Activated CD4-positive, alpha-beta T cell treated with anti-CD3 and anti-CD28 coated beads, Interleukin-2, Interleukin-4, amounts not matched to agents 100 ng/mL and 50 ng/mL, durations not matched to agents 16 hours and 8 hours (primary cell): ENCODE data around the gene IHH.
A peak's percentile ranks its signal among the peaks of the same experiment; 100 is the strongest.

Experiments used
- DNase-seq: peaks from one replicate; pipeline ENCODE4 v3.0.0-alpha.2; 2020; ENCODE audit warnings: low spot score

The IHH gene

GRCh38 chr2:219038600-219038999 lies 22.1 kb downstream of the IHH start:
- DNase-seq, result no peak

- no peak for DNase-seq
Measured at GRCh38 chr2:219037783-219038499, 22.8 kb downstream of the IHH start.

DNA sequence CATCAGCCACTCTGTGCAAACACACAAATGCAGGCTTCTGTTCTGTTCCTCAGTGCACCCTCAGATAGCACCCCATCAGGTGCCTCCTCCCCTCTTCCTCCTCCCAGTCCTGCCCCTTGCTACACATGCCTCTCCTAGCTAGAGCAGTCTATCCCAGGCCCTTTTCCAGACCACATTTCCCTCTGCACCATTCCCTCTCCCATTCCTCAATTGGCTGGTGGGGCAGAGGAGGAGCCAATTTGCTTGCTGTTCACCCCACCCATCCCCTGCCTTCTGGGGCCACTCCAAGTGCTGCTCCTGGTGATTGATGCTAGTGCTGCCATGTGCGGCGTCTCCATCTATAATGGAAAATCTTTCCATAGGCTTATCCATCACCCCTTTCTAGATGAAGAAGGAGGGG lies 24.8 kb downstream of the IHH start:
- DNase-seq, result no peak

- no peak for DNase-seq
Measured at GRCh38 chr2:219034823-219035222, 25.9 kb downstream of the IHH start.

DNA sequence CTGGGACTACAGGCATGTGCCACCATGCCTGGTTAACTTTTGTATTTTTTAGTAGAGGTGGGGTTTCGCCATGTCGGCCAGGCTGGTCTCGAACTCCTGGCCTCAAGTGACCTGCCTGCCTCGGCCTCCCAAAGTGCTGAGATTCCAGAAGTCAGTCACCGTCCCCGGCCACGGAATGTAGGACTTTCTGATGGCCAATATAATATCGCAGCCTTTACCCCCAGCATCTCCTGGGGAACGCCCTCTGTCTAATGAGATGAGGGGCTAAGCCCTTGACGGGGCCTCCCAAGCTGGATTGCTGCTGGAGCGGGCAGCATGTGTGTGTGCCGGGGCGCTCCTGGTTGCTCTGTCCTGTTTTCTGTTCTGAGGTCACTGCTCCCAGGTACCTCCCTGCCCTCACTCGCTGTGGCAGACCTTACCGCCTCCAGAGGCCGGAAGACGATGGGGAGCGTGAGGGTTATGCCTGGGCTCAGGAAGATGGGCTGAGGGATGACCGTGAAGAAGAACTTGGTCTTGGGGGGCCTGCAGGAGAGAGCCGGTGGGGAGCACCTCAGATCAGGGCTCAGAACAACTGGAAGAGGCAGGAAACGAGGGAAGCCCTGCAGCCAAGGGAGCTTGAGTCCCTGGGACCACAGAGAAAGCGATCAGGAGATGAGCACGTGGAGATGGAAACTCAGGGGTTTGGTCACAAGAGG lies 28.5 kb downstream of the IHH start:
- no peak for DNase-seq

- DNase-seq, result no peak
Measured at GRCh38 chr2:219031005-219031738, 29.5 kb downstream of the IHH start.

DNA sequence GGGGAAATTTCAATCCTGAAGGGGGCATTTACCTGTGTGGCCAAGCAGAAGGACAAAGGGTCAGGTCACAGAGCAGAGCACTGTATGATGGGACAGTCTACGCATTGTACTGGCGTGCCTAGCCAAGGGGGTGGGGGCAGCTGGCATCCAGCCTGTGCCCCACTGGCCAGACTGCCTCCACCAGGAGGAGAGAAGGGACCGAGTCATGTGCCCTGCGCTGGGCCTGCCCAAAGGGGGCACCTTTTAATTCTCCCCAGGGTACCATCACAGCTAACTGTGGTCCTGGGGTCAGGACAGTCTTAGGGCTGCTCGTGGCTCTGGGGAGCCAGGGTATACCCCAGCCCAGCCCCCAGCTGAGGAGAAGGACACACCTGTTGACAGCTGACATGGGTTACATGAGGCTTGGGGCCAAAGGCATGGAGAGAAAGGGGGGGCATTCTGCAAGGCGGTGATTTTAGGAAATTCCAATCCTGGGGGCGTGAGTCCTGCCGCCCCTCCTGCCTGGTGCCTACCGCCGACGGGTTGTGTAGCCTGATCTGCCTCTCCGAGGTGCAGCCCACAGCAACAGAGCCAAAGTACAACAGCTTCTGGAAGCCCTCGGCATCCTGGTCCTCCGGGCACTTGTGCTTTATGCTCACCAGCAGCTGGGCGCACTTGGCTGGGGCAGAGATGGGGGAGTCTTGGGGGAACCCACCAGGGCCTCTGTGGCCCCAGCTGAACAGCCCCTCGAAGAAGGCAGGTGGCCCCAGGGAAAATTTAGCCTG lies 30.4 kb downstream of the IHH start:
- DNase-seq, result no peak

DNA sequence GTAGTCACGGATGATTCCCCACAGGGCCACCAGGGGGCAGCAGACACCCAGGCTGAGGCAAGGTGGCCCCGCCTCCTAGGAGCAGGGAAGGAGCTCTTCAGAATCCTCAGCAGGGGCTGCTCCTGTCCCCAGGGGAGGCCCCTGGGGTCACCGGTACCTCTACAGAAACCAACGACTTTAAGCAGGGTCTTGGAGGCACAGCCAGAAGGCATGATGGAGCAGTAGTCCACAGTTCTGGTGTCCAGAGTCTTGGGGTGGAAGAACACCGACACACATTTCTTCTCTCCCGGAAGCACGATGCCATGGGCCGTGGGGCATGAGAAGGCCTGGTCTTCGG lies 30.9 kb downstream of the IHH start:
- DNase-seq, result peak; percentile 74

DNA sequence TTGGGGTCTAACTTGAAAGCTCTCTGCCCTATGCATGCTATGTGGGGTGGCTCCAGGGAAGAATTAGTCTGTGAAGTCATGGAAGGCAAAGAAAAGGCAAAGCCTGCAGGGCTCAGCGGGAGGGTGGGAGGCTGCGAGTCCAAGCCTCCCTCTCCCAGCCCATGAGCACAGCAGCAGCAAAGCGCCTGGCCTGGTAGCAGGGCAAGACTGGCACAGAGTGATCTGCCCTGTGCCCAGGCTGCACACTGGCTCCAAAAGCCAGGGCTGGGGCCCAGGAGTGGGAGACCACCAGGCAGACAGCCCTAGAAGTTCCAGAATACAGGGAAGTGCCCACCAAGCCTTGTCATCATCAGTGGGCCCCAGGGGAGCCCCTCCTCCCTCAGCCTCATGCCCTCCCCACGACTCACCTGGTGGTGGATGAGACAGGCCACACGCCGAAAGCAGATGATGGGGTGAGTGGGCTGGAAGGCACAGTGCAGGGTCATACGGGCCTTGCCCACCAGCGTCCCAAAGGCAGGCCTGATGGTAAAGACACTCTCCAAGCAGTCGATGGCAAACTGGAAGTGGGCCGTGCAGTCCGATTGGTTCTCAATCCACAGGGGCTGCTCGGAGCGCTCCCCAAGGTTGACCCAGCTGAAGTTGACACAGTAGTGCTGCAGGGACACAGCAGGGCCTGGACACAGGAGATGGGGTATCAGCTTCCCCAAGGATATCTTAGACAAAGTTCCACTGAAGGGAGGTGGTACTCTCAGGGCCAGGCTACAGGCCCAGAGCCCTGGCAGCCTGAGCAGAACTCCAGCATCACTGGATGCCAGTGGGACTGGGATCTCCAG lies 31.5 kb downstream of the IHH start:
- no peak for DNase-seq

DNA sequence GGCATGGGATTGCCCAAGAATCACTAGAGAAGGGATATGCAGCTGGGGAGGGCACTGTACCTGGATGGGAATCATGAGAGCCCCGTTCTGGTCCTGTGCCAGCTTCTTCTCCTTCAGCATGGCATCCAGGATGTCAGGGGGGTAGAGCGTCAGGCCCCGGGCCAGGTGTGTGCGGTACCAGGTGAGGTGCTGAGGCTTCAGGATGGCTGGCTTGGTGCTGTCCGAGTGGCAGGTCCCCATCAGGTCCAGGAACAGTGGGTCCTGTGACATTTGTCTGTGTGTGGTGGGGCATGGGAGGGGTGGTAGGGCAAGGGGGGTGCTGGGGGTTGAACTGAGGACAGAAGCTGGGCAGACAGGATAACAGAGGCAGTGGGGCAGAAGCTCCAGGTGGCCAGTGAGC lies 32.6 kb downstream of the IHH start:
- DNase-seq, result no peak

- no peak for DNase-seq
Measured at GRCh38 chr2:219027511-219028055, 33.1 kb downstream of the IHH start.

DNA sequence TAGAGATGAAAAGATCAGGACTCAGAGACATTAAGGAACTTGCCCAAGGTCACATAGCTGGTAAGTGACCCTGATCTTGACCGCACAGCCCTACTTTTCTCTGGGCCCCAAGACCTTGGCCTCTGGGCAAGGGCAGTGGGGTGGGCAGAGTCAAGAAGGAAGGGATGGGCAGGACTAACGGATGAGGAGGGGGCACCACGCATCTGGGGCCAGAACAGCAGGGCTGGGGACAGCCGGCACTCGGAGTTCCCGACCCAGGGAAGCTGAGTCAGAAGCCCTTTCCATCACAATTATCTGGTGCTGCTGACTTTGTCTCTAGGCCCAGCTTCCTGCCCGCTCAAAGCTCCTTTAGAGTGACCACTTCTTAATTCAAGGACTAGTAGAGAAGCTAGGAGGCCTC lies 33.8 kb downstream of the IHH start:
- no peak for DNase-seq

- no peak for DNase-seq
Measured at GRCh38 chr2:219025637-219026585, 34.8 kb downstream of the IHH start.

GRCh38 chr2:219024059-219024458 lies 36.7 kb downstream of the IHH start:
- DNase-seq, result no peak

- DNase-seq, result no peak
Measured at GRCh38 chr2:219023045-219023605, 37.6 kb downstream of the IHH start.

DNA sequence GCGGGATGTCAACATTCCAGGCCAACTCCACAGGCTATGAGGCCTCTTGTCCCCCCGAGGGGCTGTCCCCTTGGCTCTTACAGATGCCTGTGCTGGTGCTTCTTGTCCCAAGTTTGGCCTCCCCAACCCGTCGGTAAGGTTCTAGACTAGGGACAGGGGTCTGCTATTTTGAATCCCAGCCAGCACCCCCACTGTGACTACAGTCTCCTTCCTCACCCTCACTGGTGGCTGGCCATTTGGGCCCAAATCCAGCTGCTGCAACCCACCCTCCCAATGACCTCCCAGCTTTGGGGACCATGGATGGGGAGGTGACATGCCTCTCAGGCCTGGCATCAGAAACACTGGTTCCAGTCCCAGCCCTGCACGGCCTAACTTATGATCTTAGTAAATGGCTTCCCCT lies 38.1 kb downstream of the IHH start:
- no peak for DNase-seq

DNA sequence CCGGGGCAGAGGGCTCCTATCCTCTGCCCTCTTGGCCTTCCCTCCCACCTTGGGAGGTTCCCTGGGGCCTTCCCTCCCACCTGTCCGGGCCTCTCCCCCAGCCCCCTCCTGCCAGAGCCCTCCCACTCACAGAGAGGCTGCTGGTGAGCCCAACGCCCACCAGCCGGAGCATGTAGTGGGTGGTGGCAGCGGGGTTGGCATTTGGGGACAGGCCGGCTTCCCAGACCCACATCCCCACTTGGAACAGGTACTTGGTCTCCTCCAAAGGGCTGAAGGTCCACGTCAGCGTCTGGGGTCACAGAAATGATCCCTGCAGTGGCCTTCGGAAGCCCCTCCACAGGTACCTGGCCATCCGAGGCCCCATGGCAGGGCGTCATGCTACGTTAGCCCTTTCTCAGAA lies 38.7 kb downstream of the IHH start:
- DNase-seq, result no peak

DNA sequence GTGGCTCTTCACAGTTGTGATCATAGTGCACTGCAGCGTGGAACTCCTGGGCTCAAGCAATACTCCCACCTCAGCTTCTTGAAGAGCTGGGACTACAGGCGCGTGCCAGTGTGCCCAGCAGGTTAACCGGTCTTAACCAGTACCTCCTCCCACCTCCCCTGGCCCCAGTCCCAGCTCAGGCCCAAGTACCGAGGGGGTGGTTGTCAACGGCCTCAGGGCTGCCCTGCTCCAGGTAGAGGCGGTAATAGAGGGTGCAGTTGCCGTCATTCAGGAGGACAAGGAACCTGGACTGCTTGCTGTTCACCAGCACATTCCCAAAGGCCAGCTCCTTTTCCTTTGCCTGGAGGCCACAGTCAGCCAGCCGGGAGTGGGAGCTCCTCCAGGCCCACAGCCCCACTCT lies 39.1 kb downstream of the IHH start:
- DNase-seq, result no peak

GRCh38 chr2:219020604-219021365 lies 39.9 kb downstream of the IHH start:
- DNase-seq, result no peak
